ENCODE measurements around the gene GP1BB.

- TF ChIP-seq TARDBP (IDR thresholded peaks at IDR 0.05) = no peak
- TF ChIP-seq FOXM1 (IDR thresholded peaks at IDR 0.05; ENCODE audit: borderline replicate concordance) = no peak
- no peak for TF ChIP-seq ZNF384 (IDR thresholded peaks at IDR 0.05)
- no peak for TF ChIP-seq BHLHE40 (IDR thresholded peaks at IDR 0.05; ENCODE audit: borderline replicate concordance)
Measured at GRCh38 chr22:19705181-19705934, 18.0 kb upstream of the GP1BB start.

Data from HEK293T (cell line).